Measurements from ENCODE around the gene SLC13A4.
"Not testable (repeated sequence)": the region's sequence is repeated elsewhere in the genome, so short reads cannot be mapped to it uniquely, and the experiment has no call there.

The SLC13A4 gene

DNA sequence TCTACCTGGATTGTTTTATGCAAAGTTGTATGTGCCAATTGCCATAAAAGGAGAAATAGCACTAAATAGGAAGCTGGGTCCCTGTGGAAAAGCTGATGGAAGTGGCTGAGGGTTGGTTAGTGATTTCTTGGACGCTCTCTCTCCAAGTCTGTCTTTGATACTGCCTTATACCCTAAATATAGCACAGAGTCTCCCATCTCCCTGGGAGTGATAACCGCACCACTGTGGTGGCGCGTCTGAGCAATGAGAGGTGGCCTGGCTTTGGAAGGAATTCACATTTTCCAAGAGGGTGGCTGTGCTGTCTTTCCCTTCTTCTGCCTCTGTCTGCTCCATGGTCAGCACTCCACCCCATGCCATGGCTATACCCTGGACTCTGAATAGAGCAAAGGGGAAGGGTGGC, 34.4 kb downstream of the SLC13A4 start:
- DNase-seq (ENCODE audit: low read depth, low spot score): no peak

- not testable (repeated sequence) for DNase-seq (ENCODE audit: low read depth, low spot score)
Measured at GRCh38 chr7:135692606-135693005, 35.4 kb downstream of the SLC13A4 start.

- DNase-seq (ENCODE audit: low read depth, low spot score): no peak
Measured at GRCh38 chr7:135692055-135692454, 35.9 kb downstream of the SLC13A4 start.

DNA sequence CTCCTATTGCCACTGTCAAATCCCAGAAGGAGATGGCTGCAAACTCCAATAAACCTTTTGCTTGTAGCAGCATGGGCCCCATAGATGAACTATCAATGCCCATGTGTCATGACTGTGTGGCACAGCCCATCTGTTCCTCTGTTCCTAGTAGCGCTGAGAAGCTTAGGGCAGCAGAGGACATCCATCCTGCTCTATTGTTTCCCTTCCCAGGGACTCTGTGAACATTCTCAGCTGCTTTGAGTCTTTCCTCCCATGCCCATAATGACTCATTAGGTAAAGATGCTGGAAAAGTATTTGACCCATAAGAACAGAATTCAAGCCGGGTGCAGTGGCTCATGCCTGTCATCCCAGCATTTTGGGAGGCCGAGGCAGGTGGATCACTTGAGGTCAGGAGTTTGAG, 37.4 kb downstream of the SLC13A4 start:
- no peak for DNase-seq (ENCODE audit: low read depth, low spot score)

- DNase-seq (ENCODE audit: low read depth, low spot score): no peak
Measured at GRCh38 chr7:135687466-135687865, 40.5 kb downstream of the SLC13A4 start.

- DNase-seq (ENCODE audit: low read depth, low spot score): no peak
Measured at GRCh38 chr7:135685306-135686084, 42.5 kb downstream of the SLC13A4 start.

DNA sequence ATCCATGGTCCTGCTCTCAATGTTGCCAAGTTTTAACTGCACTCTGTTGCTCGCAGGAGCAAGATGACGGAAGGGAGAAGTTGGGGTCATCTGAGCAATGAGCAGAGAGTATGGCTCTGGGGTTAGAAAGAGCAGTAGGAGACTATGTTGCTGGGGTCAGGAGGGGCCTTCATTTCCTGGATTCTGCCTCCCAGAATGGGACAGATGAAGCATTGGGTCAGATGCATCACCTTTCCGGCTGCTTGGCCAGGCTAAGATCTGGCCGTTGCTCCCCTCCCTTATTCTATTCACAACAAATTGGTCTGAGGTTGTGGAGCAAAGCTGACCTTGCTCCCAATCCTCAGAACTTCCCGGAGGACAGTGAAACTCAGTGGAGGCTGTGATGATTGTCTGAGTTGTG, 43.3 kb downstream of the SLC13A4 start:
- DNase-seq (ENCODE audit: low read depth, low spot score): no peak

DNA sequence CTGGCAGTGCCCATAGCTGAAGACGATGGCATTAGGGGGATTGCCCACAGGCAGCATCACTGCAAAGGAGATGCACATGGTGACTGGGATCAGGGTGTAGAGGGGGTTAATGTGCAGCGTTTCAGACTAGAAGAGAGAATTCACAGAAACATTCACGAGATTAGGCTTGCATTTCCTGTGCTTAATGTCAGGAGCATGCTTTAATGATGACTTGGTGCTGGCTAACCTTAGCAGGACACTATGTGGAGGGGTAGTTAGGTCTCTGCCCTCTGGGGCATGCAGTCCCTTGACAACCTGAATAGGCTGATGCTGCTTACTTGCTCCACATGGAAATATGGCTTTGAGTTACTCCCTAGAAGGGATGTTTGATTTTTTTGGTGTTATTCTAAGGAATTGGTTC, 43.9 kb downstream of the SLC13A4 start:
- DNase-seq (ENCODE audit: low read depth, low spot score): no peak

- DNase-seq (ENCODE audit: low read depth, low spot score): no peak
Measured at GRCh38 chr7:135683609-135684008, 44.4 kb downstream of the SLC13A4 start.

DNA sequence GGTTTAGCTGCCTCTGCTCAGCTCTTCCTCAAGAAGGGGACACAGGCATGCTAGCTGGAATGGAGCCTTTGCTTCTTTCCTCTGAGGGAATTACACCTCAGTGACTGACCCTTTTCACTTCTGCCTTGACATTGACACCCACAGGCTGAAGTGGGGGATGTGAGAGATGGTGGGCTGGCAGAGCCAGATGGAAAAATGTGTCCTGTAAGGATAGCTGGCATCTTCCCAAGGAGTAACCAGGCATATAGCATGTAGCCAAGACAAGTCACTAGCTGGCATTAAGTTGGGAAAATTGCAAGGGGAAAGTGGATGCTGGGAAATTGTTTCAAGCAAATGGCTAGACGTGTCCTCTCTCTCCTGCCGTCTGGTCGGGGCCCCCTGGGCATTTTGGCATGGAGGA, 45.8 kb downstream of the SLC13A4 start:
- DNase-seq (ENCODE audit: low read depth, low spot score): no peak

DNA sequence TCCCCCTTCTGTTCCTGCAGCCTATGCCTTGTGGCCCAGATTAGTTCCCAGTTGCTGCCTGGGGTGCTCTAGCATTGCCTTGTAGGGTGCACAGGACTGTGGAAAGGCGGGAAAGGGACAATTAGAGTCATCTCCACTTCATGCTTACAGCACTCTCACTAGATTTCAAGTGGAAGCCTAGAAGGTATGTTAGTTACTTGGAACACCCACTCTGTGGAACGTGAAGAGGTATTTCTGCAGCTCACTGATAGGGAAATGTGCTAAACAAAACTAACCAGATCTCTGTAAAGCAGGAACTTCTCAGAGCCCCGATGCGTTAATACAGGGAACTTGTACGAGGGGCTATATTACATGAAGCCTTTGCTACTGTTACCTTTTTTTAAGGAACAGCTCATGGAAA, 46.2 kb downstream of the SLC13A4 start:
- no peak for DNase-seq (ENCODE audit: low read depth, low spot score)

DNA sequence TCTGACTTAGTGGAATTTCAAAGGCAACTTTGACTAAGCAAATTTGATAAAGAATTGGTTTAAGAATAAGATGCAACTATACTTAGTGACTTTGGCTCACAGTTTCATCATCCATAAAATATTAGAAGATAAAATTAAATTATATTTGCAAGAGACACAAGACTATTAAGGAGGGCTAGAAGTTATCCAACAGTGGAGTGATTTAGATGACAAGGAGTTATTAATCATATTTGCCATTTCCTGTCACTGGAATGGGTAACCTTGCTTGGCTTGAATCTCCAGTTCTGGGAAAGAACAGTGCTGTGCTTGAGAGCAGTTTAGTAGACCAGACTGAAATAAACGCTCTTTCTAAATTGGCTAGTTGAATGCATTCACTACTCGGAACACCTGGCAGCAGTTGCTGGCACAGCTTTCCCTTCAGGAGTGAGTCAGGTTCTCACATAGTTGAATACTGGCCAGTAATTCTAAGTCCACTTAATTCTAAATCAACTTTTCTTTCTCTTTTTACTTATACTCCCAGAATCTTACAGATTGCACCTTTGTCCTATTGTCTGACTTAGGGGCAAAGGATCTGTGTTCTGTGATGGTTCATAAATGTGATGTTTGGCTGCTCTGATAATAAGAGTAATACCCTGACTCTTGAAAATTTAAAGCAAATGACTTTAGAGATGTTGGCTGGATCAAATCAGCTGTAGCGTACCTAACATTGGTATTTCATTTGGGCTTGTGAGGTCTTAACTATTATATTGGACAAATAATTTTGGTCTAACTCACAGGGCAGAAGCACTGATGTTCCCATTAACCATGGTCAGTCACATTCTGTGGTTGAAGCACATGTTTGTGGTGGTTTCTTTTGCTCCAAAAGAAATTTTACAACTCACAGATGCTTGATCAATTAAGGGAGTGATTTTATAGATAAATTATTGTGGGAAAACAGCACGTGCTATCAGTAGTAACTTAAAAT, 49.1 kb downstream of the SLC13A4 start:
- DNase-seq (ENCODE audit: low read depth, low spot score): no peak

GRCh38 chr7:135673360-135673706, 54.7 kb downstream of the SLC13A4 start:
- DNase-seq (ENCODE audit: low read depth, low spot score): no peak

DNA sequence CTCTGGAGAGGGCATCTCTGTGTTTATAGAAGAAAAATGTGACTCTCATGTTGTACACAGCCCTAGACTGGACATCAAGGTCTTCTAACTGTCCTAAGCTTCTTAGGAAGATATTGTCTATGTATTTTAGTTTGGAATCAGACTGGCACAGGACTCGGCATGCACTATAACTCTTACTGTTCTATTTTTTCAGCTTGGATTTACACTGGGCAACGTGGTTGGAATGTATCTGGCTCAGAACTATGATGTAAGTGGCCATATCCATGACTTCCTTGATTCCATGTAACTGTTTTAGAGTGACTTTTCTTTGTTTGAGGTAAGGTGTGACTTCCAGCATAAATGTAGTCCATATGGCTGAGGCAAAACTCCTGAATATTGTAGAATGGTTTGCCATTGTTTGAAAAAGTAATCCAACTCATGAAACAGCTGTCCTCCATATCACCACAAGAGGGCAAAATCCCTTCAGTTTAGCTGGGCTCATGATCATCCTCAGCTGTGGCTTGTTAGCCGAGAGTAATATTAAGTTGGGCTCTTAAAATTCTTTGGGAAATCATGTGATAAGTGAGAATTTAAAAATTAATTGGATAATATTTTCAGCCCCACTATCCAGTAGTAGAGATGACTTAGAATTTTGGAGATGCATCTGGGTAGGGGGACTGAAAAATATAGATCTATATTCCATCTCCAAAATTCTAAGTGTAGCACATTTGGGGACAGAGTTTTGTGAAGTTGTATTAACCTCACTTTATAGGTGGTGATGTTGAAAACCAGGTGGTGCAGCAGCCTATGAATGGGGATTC, 55.2 kb downstream of the SLC13A4 start:
- DNase-seq (ENCODE audit: low read depth, low spot score): no peak

- DNase-seq (ENCODE audit: low read depth, low spot score): no peak
Measured at GRCh38 chr7:135670179-135670578, 57.8 kb downstream of the SLC13A4 start.

DNA sequence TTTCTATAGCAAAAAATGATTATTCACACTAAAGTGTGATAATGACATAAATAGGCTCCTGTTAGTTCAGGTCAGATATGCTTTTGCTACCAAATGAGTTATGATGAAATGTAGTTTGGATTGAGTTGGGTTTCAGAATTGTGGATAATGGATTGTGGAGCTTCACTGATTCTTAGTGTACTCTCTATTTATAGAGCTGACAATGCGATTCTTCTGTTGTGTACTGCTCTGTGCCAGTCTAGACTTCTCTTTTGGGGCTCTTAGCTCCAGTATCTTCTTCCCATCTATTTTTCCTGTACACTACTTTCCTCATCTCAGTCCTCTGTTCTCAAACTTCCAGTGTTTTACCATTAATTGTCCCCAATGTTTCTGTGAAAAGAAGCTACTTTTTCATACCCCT, 58.2 kb downstream of the SLC13A4 start:
- no peak for DNase-seq (ENCODE audit: low read depth, low spot score)

GRCh38 chr7:135668852-135669395, 59.1 kb downstream of the SLC13A4 start:
- DNase-seq (ENCODE audit: low read depth, low spot score): not testable (repeated sequence)

DNA sequence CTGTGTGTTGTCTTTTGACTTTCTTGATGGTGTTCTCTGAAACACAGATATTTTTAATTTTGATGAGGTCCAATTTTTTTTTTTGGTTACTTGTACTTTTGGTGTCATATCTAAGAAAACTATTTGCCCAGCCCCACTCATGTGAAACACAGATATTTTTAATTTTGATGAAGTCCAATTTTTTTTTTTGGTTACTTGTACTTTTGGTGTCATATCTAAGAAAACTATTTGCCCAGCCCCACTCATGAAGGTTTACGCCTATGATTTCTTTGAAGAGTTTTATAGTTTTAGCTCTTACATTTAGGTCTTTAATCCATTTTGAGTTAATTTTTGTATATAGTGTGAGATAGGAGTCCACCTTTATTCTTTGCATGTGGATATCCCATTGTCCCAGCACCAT, 60.4 kb downstream of the SLC13A4 start:
- not testable (repeated sequence) for DNase-seq (ENCODE audit: low read depth, low spot score)

GRCh38 chr7:135666846-135667245, 61.1 kb downstream of the SLC13A4 start:
- DNase-seq (ENCODE audit: low read depth, low spot score): no peak

GRCh38 chr7:135666156-135666555, 61.8 kb downstream of the SLC13A4 start:
- no peak for DNase-seq (ENCODE audit: low read depth, low spot score)

DNA sequence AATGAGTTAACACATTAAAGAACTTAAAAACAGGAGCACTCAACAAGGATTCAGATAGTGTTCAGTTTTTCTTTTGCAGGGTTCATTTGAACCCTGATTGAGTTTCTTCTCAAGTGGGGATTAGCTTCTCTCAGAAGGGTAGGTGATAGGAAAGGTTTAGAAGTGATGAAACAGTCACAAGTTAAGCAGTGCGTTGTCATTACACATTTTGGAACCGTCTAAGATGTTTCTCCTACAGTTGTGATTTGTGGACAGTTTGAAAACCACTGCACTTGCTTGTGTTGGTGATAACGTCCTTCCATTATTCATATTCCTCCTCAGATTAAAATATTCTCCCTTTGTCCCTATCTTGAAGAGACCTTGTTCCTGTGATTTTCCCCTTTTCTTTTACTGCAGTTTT, 62.9 kb downstream of the SLC13A4 start:
- no peak for DNase-seq (ENCODE audit: low read depth, low spot score)
